Natural killer cell (primary cell): ENCODE data around the gene UBR4. TPM values are rescaled to one million over a fixed set of nuclear protein-coding genes. Genes with fewer than 3 reads are reported as not detected.

Experiments used
- ATAC-seq, 3 donors: fragments of 150-1000 bp in 2 of 3; fragments of 200-7000 bp in 1 of 3; cut with Tn5 transposase; 1 replicate in 1 of 3; 2 replicates in 2 of 3; pipeline ENCODE4 v1.10.0; 2021; ENCODE audit warnings: mild to moderate bottlenecking in 2 of 3, moderate library complexity in 2 of 3
- DNase-seq, 2 donors: peaks; one replicate each; pipeline versions ENCODE4 v3.0.0 to v3.0.0-alpha.2; 2013 to 2021; ENCODE audit warnings: mixed read lengths in 1 of 2
- H3K27ac ChIP-seq: one replicate; pipeline ENCODE4 v1.5.1; 2013; ENCODE audit warnings: mild to moderate bottlenecking, low read length
- H3K27me3 ChIP-seq: one replicate; pipeline ENCODE4 v1.6.1; 2013; ENCODE audit warnings: low read length; ENCODE audit not compliant: control insufficient read depth, insufficient read depth
- H3K36me3 ChIP-seq: one replicate; pipeline ENCODE4 v1.6.1; 2013; ENCODE audit warnings: low read length; ENCODE audit not compliant: control insufficient read depth, insufficient read depth
- H3K4me1 ChIP-seq: one replicate; pipeline ENCODE4 v1.6.1; 2013; ENCODE audit warnings: low read length; ENCODE audit not compliant: control insufficient read depth, insufficient read depth
- H3K4me3 ChIP-seq: one replicate; pipeline ENCODE4 v1.5.1; 2013; ENCODE audit warnings: low read length
- H3K9me3 ChIP-seq: one replicate; pipeline ENCODE4 v1.6.1; 2013; ENCODE audit warnings: low read length; ENCODE audit not compliant: control insufficient read depth, insufficient read depth
- H3K27ac Mint-ChIP-seq, 2 donors: one replicate each; pipeline ENCODE4 v1.8.0; 2022; ENCODE audit warnings: mild to moderate bottlenecking in 2 of 2, mixed read lengths in 2 of 2, moderate library complexity in 1 of 2
- H3K27me3 Mint-ChIP-seq, 2 donors: one replicate each; pipeline ENCODE4 v1.8.0; 2022; ENCODE audit warnings: low read depth in 2 of 2, mixed read lengths in 2 of 2
- H3K36me3 Mint-ChIP-seq: one replicate; pipeline ENCODE4 v1.8.0; 2022; ENCODE audit warnings: mixed read lengths
- H3K4me1 Mint-ChIP-seq, 2 donors: one replicate each; pipeline ENCODE4 v1.8.0; 2022; ENCODE audit warnings: mixed read lengths in 2 of 2
- H3K4me3 Mint-ChIP-seq: one replicate; pipeline ENCODE4 v1.8.0; 2022; ENCODE audit warnings: mild to moderate bottlenecking, moderate library complexity, mixed read lengths
- H3K9me3 Mint-ChIP-seq, 2 donors: one replicate each; pipeline ENCODE4 v1.8.0; 2022; ENCODE audit warnings: mixed read lengths in 2 of 2
- WGBS: methylation state at CpG from one replicate; pipeline ENCODE4 v1.1.7; 2013; ENCODE audit warnings: missing lambda C conversion rate; ENCODE audit not compliant: insufficient coverage; 5-methylcytosine and 5-hydroxymethylcytosine counted together
- intact Hi-C: fragments of 100-400 bp; cut with micrococcal nuclease; formaldehyde crosslinking; loops from one replicate; pipeline ENCODE4 v1.14.2; 2022
- total RNA-seq, 4 donors: library from RNA; stranded (reverse); fragments of 120-200 nt in 1 of 4; gene quantifications; one replicate each; pipeline versions ENCODE4 v1.2.3 to v1.2.4, GENCODE V29; 2013 to 2022
- TF ChIP-seq, protein P1 (sequence below): fragments of 200-600 bp; IDR thresholded peaks from one replicate; pipeline ENCODE4 v1.8.0; 2022; ENCODE audit warnings: antibody characterized with exemption

The UBR4 gene
- total RNA-seq, 3 donors from 2014 or later (not counting 1 experiment from before 2014, with no cell fraction given): 139 to 178 (median 158) TPM

DNA sequence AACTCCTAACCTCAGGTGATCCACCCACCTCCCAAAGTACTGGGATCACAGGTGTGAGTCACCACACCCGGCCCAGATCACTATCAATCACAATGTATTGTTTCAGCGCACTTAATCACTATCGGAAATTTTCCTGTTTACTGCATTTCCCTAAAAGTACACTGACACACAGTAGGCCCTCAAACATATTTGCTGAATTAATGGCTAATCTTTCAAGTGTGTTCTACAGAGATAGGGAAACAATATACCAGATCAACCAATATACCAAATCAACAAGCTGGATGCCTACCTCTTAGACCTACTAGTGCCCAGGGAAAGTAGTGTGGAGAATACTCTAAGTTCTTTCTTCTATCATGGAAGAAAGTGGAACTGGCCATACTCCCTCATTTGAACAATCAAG, 17.1 kb downstream of the UBR4 start:
- no peak overlapping the region for H3K27ac ChIP-seq
- no peak for DNase-seq
- H3K36me3 Mint-ChIP-seq: peaks cover 27% of the 10 kb centered on the region
- no peaks in the 10 kb centered on the region for H3K9me3 ChIP-seq
- peaks cover 0 to 9% of the 10 kb centered on the region in 2 donors for H3K4me1 Mint-ChIP-seq
- H3K4me1 ChIP-seq: no peaks in the 10 kb centered on the region
- H3K9me3 Mint-ChIP-seq: no peaks in the 10 kb centered on the region
- H3K36me3 ChIP-seq: peaks cover 84% of the 10 kb centered on the region
- 98% methylated on average over 3 of the region's 3 CpGs for WGBS
- no peak overlapping the region for H3K27ac Mint-ChIP-seq
- ATAC-seq: no peak
- TF ChIP-seq, protein P1, sequence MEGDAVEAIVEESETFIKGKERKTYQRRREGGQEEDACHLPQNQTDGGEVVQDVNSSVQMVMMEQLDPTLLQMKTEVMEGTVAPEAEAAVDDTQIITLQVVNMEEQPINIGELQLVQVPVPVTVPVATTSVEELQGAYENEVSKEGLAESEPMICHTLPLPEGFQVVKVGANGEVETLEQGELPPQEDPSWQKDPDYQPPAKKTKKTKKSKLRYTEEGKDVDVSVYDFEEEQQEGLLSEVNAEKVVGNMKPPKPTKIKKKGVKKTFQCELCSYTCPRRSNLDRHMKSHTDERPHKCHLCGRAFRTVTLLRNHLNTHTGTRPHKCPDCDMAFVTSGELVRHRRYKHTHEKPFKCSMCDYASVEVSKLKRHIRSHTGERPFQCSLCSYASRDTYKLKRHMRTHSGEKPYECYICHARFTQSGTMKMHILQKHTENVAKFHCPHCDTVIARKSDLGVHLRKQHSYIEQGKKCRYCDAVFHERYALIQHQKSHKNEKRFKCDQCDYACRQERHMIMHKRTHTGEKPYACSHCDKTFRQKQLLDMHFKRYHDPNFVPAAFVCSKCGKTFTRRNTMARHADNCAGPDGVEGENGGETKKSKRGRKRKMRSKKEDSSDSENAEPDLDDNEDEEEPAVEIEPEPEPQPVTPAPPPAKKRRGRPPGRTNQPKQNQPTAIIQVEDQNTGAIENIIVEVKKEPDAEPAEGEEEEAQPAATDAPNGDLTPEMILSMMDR: no peak
- no peak overlapping the region for H3K4me3 Mint-ChIP-seq
- intact Hi-C loops: no loop called here
- no peak overlapping the region for H3K4me3 ChIP-seq
- no peaks in the 10 kb centered on the region for H3K27me3 Mint-ChIP-seq
- no peaks in the 10 kb centered on the region for H3K27me3 ChIP-seq

DNA sequence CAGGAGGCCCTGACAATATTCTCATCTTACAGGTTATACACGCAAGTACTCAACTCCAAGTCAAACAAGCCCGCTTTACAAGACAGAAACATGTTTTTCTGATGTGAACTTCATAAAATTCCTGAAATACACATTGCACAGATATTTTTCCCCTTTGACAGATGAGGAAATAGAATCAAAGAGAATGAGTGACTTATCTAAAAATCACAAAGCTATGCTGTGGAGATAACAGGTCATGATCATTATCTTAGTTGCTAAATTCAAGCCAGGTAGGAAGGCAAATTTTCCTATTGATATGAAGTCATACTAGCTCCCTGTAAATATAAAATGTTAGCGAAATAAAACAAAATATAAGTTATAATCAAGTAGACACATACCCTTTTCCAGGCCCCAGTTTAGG, 18.3 kb downstream of the UBR4 start:
- no peak overlapping the region for H3K27ac Mint-ChIP-seq
- H3K4me3 ChIP-seq: no peak overlapping the region
- no peaks in the 10 kb centered on the region for H3K9me3 Mint-ChIP-seq
- intact Hi-C loops: no loop called here
- H3K4me1 ChIP-seq: no peaks in the 10 kb centered on the region
- WGBS: 100% methylated on average over 2 of the region's 3 CpGs
- no peak for ATAC-seq
- peaks cover 25% of the 10 kb centered on the region for H3K36me3 Mint-ChIP-seq
- no peak overlapping the region for H3K27ac ChIP-seq
- H3K27me3 Mint-ChIP-seq: no peaks in the 10 kb centered on the region
- TF ChIP-seq, protein P1: no peak
- H3K4me1 Mint-ChIP-seq: peaks cover 0 to 9% of the 10 kb centered on the region in 2 donors
- H3K36me3 ChIP-seq: peaks cover 78% of the 10 kb centered on the region
- H3K4me3 Mint-ChIP-seq: no peak overlapping the region
- H3K9me3 ChIP-seq: no peaks in the 10 kb centered on the region
- DNase-seq: no peak
- no peaks in the 10 kb centered on the region for H3K27me3 ChIP-seq

DNA sequence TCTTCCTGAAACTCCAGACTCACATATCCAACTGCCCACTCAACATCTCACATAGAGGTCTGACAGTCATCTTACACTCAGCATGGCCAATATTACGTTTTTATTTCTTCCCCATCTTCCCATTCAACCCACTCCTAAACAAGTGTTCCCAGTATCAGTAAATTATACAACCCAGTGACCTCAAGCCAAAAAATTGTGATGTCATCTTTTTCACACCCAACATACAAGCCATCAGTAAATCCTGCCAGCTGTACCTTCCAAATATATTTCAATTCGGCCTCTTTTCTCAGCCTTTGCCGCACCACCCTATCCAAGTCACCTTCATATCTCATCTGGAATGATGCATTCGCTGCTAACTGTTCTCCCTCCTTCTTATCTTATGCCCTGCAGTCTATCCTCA, 19.6 kb downstream of the UBR4 start:
- peaks cover 24% of the 10 kb centered on the region for H3K36me3 Mint-ChIP-seq
- DNase-seq (no peak), ATAC-seq (no peak)
- Histone ChIP-seq H3K27me3 (no peaks in the 10 kb centered on the region), H3K4me1 (no peaks in the 10 kb centered on the region), H3K9me3 (no peaks in the 10 kb centered on the region), H3K36me3 (peaks cover 77% of the 10 kb centered on the region), H3K27ac (no peak overlapping the region), H3K4me3 (no peak overlapping the region)
- intact Hi-C loops: no loop called here
- H3K4me1 Mint-ChIP-seq: peaks cover 0 to 9% of the 10 kb centered on the region in 2 donors
- H3K9me3 Mint-ChIP-seq: no peaks in the 10 kb centered on the region
- H3K27ac Mint-ChIP-seq: peak overlapping the region in 1 of 2 donors; percentile 5
- TF ChIP-seq, protein P1: no peak
- no peaks in the 10 kb centered on the region for H3K27me3 Mint-ChIP-seq
- WGBS: 95% methylated on average over 4 of the region's 4 CpGs
- H3K4me3 Mint-ChIP-seq: no peak overlapping the region

DNA sequence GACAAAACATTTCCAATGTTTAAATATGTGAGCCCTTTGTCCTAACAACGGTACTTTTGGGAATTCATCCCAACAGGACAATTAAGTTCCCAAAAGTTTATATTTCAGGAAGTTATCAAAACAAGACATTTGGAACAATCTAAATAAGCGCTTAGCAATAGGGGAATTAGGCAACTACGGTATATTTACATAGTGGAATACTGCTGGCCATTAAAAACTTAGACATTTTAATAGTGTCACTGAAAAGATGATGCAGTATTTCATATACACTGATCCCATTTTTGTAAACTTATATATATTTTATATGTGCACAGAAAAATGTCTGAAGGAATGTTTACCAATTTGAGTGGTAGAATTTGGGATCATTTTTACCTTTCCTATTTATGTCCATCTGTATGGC, 20.8 kb downstream of the UBR4 start:
- no peaks in the 10 kb centered on the region for H3K4me1 ChIP-seq
- Mint-ChIP-seq H3K27me3 (no peaks in the 10 kb centered on the region), H3K27ac (no peak overlapping the region), H3K4me1 (peaks cover 0 to 9% of the 10 kb centered on the region in 2 donors), H3K9me3 (no peaks in the 10 kb centered on the region), H3K36me3 (peaks cover 24% of the 10 kb centered on the region), H3K4me3 (no peak overlapping the region)
- ATAC-seq (no peak), DNase-seq (no peak)
- peaks cover 83% of the 10 kb centered on the region for H3K36me3 ChIP-seq
- WGBS: 100% methylated on average over 3 of the region's 3 CpGs
- no peaks in the 10 kb centered on the region for H3K9me3 ChIP-seq
- no peak overlapping the region for H3K4me3 ChIP-seq
- intact Hi-C loops: no loop called here
- TF ChIP-seq, protein P1: no peak
- H3K27me3 ChIP-seq: no peaks in the 10 kb centered on the region
- H3K27ac ChIP-seq: no peak overlapping the region
